Right ventricle myocardium inferior (tissue), 1 donor: Measurements from ENCODE around the gene MIOX. TPM values are rescaled to one million over a fixed set of nuclear protein-coding genes. Genes with fewer than 3 reads are reported as not detected.

Source experiments
- ATAC-seq: fragments of 200-7000 bp; cut with Tn5 transposase; one replicate; pipeline ENCODE4 v1.9.1; 2020; ENCODE audit warnings: mild to moderate bottlenecking, moderate library complexity
- DNase-seq: peaks from one replicate; pipeline ENCODE4 v3.0.0; 2021; ENCODE audit errors: missing footprints
- intact Hi-C: fragments of 100-400 bp; cut with DNase I; formaldehyde crosslinking; loops from one replicate; pipeline ENCODE4 v1.11.0; 2022
- total RNA-seq: library from RNA; stranded (reverse); fragmentation: NEBNext Ultra II Directional; extraction: Animal tissue kit (Norgen Biotek cat#: 25700); gene quantifications from one replicate; pipeline ENCODE4 v1.2.1, GENCODE V29; 2021
- donor health status: DM: no; HTN: yes; CAD: no; lungs with severe emphysema.

Gene MIOX
- total RNA-seq, 1 donor from 2014 or later: not detected

DNA sequence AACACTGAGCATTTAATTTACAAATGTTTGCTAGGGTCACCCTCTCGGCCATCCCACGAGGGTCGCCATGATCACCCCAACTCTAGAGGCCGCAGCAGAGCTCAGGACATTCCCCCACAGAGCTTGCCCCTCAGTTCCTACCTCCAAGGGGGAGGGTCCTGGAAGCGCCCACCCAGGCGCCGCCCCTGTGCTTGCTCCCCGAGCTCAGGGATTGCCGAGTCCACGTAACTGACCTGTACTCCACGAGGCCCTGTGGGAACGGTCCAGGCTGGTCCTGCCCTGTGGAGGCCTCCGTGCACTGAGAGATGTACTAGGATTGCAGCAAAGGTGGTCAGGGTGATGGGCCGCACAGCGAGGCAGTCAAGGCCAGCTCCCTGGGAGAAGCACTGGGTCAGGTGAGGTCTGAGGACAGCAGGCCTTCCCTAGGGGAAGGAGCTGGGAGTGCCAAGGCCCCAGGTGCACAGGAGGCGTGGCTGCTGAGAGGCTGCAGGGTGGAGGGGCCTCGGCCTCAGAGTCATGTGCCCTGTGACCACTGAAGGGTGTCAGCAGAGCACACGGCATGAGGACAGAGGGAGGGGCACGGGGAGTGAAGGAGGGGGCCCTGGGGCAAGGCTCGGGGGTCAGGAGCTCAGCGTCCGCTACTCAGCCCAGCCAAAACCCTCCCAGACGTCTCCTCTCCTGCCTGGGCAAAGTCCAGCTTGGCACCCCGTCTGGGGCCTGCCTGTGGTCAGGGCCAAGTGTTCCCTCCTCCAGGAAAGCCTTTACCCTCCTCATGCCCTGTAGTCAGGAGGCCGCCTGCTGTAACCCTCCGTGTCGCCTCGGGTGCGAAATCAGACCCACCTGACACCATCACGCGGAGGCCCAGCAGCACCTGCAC, 2.4 kb upstream of the MIOX start:
- DNase-seq: no peak
- intact Hi-C loops: no loop called here
- ATAC-seq: no peak

DNA sequence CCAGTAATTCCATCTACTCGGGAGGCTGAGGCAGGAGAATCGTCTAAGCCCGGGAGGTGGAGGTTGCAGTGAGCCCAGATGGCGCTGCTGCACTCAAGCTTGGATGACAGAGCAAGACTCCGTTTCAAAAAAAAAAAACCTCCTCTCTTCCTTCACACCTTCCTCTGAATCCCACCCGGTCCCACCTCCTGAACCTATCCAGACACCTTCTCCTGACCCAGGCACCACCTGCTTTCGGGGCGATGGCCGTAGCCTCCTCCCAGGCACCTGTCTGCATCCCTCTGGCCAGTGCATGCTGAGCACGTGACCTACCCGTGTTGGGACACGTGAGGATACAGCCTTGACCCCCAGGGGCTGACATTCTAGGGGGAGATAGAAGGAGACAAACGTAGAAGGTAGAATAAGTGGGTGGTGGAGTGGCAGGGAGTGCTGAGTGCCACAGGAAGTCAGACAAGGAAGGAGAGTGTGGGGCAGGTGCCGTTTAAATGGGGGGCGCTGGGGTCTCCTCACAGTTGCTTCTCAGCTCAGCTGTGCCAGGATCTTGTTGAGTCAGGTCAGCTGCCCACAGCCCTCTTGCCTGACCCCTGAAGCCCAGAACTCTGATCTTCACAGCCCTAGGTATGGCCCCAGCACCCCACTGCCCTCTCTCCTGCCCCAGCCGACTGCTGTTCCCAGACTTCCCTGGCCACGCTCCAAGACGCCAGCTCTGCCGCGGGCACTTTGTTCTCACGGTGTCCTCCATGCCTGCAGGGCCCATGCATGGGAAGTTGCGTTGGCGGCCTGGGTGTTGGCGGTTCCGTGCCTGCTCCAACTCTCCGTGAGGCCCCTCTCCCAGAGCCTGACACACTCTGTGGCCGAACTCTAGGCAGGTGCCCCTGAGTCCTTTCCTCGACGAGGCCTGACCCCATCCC, 1.2 kb upstream of the MIOX start:
- DNase-seq (no peak), ATAC-seq (no peak)
- intact Hi-C loops: no loop called here

DNA sequence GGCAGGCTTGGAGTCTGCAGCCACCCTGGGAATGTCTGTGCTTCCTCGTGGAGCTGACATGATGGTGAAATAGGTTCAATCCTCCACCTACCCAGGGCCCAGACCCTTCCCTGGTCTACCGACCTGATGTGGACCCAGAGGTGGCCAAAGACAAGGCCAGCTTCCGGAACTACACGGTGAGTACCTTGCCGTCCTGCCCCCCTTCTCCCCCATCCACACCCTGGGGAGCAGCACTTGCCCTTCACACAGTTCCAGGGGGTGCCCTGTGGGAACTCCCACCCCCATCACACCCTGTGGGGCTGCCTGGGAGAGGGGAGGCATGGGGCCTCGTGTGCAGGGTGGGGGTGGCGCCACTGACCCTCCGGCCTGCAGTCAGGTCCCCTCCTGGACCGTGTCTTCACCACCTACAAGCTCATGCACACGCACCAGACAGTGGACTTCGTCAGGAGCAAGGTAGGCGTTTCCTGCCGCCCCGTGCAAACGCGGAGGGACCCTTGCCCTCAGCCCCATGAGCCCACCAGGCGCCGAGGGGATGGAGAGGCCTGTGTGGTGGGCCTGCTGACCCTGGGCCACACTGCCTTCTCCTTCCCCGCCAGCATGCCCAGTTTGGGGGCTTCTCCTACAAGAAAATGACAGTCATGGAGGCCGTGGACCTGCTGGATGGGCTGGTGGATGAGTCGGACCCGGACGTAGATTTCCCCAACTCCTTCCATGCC, 789 bp downstream of the MIOX start:
- DNase-seq: no peak
- ATAC-seq: no peak
- intact Hi-C loops: no loop called here

DNA sequence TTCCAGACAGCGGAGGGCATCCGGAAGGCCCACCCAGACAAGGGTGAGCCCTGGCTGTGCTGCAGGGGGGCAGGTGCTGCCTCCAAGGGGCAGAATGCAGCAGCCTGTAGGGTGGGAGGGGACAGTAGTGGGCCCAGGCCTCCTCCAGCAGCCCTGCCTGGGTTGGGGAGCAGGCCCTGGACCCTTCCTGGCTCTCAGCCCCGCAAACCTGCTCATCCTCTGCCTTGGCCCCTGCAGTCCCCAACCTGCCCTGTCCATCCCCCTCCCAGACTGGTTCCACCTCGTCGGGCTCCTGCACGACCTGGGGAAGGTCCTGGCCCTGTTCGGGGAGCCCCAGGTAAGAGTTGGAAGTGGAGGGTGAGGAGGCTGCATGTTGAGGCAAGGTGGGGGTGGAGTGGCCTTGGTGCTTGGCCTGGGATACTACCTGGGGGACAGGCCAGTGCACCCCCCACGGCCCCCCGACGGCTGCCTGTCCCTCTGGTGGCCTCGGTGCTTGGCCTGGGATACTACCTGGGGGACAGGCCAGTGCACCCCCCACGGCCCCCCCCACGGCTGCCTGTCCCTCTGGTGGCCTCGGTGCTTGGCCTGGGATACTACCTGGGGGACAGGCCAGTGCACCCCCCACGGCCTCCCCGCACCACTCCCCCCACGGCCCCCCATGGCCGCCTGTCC, 1.5 kb downstream of the MIOX start:
- no peak for ATAC-seq
- no peak for DNase-seq
- intact Hi-C loops: no loop called here

DNA sequence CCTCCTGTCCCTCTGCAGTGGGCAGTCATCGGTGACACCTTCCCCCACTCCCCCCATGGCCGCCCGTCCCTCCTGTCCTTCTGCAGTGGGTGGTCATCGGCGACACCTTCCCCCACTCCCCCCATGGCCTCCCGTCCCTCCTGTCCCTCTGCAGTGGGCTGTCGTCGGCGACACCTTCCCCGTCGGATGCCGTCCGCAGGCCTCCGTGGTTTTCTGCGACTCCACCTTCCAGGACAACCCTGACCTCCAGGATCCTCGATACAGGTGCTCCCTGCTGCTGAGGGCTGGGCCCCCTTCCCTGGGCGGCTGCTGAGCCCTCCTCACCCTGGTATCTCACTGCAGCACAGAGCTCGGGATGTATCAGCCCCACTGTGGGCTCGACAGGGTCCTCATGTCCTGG, 2.2 kb downstream of the MIOX start:
- no peak for ATAC-seq
- intact Hi-C loops: no loop called here
- no peak for DNase-seq

DNA sequence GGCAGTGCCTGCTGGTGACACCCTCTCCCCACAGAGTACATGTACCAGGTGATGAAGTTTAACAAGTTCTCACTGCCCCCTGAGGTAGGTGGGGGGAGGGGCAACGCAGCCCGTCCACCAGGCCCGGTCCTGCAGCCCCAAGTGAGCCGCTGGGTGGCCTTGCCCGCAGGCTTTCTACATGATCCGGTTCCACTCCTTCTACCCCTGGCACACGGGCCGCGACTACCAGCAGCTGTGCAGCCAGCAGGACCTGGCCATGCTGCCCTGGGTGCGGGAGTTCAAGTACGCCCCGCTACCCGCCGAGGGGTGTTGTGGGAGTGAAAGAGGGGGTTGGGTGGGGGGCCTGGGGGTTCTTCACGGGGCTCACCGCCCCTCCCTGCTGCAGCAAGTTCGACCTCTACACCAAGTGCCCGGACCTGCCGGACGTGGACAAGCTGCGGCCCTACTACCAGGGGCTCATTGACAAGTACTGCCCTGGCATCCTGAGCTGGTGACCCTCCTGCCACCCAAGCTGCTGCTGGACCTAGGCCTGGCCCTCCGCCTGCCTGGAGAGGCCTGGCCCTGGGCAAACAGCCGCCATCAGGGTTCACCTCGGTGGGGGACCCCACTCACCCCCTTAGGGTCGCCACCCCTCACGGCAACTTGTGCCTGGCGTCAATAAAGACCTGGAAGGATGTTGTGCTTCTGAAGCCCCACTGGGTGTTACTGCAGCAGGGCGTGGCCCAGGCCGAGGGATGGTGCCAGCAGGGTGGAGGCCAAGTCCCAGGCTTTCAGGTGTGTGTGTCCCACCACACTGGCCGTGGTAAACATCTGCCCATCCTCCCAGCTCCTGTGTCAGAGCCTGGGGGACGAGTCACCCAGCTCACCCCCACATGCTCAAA, 2.9 kb downstream of the MIOX start:
- ATAC-seq: no peak
- intact Hi-C loops: no loop called here
- DNase-seq: no peak

DNA sequence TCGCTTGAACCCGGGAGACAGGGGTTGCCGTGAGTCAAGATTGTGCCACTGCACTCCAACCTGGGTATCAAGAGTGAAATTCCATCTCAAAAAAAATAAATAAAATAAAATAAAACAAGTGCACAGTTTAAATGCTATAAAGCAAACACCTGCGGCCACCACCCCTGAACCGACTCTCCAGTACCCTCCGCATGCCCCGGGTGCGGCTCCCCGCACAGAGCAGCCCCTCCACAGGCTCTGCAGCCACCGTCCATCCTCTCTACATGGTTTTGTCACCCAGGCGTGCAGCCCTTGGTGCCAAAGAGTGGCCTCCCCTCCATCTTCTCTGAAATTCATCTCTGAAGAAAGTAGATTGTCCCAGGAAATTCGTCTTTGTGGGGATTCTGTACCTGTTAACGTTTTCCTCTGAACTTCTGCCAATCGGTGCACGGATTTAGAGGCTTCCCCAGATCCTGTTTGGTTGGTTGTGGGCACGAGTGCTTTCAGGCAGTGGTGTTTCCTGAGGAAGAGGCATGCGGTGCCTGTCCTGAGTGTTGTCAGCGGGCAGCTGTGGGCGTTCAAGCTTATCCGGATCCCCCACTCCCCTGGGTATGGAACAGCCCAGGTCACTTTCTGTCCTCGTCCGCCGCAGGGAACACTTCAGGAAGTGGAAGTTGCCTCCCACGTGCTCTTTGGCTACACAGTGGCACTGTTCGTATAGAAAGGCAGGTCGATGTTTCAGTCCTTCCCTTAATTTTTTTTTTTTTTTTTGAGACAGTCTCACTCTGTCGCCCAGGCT, 4.1 kb downstream of the MIOX start:
- no peak for DNase-seq
- ATAC-seq: no peak
- intact Hi-C loops: no loop called here

DNA sequence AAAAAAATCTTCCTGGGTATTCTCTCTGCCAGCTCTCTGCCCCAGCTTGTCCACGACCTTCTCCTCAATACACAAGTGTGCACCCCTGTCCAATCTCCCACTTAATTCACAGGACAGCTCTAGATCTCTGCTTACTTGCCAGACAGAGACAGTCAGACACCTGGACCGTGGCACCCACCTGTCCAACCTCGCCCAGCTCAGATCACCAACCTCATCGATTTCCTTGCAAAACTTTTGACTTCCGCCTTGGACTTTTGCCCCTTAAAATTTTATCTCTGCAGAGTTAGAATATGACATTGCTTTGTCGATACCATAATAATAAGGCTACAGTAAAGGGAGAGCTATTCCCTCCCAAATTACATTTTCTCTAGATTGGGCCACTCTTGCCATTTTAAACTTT, 10.4 kb downstream of the MIOX start:
- ATAC-seq: no peak
- intact Hi-C loops: no loop called here
- no peak for DNase-seq

DNA sequence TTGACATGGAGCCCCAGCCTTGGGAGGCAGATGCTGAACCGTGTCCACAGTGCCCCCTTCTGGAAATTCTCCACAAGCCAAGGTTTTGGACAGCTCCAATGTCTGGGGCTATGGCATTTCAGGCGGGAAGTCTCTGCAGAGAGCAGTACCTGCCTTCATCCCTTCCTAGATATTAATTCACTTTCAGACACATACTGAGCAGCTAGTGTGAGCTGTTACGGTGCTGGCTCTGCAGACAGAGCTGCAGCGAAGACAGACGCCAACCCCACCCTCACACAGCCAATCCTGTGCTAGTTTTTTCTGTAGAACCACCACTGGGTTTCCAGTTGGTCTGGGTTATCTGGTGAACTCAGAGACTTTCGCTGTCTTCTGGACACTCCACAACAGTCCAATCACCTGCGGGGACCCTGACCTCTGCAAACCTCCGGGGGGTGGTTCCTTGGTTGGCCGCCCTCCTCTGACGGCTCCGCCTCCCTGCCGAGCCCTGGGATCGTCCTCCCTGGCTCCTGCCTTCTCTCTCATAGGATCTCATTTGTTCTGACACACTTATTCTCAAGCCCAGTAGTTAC, 11.7 kb downstream of the MIOX start:
- intact Hi-C loops: no loop called here
- ATAC-seq (peak; percentile 68), DNase-seq (peak; percentile 67)

DNA sequence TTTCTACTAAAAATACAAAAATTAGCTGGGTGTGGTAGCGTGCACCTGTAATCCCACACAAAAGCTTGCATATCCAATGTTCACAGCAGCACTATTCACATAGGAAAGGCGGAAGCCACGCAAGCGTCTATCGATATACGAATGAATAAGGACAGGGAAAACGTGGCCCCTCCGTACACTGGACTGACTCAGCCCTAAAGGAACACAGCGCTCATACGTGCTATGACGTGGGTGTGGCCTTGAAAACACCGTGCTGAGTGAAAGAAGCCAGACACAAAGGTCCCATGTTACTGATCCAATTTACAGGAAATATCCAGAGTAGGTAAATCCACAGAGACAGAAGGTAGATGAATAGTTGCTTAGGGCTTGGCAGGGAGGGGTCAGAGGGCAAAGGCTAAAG, 13.8 kb downstream of the MIOX start:
- DNase-seq (peak; percentile 9), ATAC-seq (no peak)
- intact Hi-C loops: no loop called here

DNA sequence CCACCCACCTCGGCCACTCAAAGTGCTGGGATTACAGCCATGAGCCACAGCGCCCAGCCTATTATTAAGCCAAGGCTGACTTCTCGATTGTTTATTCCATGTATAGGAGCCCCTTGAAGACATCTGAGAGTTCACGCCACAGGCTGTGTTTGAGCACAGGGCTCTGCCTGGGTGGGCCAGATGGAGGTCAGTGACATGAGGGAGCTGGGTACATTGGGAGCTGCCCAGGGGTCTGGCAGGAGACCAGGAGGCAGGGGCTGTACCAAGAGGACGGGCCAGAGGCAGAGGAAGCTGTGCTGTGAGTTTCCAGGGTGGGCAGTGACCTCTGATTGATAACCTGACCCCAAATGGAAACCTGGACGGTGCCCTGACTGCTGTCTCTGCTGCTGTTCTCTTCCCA, 15.4 kb downstream of the MIOX start:
- DNase-seq (peak; percentile 55), ATAC-seq (no peak)
- intact Hi-C loops: no loop called here

DNA sequence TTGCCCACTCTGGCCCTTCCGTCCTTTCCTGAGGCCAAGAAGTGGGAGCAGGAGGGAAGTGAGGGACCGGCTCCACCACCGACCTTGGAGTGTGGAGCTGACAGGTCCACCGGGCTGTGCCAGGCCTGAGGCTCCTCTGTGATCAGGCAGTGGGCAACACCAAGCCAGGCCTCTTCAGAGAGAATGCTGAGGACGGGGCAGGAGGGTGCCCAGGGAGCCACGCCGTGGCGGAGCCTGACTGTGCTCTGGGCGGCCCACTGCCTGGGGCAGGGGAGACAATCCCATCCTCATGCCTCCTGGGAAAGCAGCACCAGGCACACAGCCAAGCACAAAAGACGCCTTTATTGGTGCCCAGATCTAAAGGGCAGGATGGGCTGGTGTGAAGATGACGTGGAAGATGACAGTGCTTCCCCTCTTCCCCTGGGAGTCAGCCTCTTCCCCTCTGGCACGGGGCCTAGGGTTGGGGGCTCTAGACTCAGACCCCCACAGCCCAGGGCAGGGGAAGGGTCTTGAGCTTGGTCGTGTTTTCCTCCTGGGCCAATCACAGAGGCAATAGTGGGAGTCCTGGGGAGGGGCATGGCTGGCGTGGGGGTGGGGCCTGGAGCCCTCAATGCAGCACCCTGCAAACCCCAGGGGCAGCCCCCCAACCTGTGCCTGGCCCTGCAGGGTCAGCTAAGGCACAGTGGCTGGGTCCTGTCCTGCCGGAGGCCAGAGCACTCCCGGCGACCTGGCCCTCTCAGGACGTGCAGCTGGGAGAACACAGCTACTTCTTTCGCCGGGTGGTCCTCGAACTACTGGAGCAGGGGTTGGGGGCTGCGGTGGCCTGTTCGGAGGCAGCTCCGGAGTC, 16.2 kb downstream of the MIOX start:
- ATAC-seq: no peak

DNA sequence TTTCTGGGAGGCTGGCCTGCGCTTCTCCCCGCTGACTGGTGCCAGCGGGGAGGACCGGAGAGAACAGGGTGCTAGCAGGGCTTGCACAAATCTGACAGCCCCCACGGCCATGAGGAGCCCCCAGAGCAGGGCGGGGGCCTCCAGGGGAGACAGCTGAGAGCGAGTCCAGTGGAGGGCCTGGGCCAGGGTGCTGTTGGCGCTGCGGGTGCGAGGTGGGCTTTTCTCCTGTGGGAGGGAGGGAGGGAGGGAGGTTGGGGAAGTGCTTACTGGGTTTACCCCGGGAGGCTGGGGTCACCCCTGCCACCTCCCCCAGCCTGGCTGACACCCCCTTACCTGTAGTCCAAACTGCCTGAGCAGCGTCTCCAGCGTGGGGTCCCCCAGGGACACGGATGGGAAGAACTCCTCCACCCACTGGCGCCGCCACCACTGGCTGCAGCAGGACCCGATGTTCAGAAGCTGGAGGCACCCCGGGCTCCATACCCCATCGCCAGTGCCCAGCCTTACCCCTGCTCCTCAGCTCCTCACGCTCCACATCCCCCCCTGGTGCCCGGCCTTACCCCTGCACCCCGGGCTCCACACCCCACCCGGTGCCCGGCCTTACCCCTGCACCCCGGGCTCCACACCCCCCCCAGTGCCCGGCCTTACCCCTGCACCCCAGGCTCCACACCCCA, 17.0 kb downstream of the MIOX start:
- intact Hi-C loops: no loop called here
- DNase-seq (peak; percentile 56), ATAC-seq (no peak)

More for the DNA sequence above, 16.2 kb downstream of the MIOX start:
- peak; percentile 34 for DNase-seq
- intact Hi-C loops: no loop called here

DNA sequence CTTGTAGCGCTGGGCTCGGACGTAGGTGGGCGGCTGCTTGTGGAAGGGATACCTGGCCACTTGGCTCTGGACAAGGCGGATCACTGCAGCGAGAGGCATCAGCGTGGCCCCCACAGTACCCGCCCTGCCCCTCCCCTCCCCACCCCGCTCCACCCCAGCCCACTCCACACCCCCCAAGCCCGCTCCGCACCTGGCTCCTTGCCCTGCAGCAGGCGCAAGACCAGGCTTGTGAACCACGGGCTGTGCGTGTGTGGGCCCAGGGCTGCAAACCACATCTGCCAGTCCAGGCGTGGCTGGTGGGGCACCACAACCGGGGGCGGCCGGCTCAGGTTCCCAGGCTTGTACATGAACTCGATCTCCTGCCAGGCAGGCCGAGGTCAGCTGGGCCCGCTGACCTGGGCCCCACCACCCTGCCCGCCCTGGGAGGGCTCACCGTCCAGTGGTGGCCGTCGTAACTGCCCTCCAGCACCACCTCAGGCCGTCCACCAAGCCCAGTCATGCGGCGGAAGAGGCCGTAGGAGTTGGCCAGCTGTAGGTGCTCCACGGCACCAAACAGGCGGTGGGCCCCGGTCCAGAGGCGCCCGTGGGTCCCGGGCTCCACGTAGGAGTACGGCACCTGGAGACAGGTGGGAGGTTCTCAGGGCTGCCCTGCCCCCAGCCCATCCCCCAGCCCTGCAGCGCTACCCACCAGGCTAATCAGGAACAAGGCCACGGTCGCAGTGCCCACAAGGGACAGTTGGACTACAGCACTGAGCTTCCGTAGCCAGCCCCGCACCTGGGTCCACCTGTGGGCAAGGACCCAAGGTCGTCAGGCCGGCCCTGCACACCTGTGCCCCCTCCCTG, 17.9 kb downstream of the MIOX start:
- ATAC-seq (no peak), DNase-seq (peak; percentile 74)
- intact Hi-C loops: loop anchor here (5.0 kb wide), 2 partner anchors 78 to 252 kb away; partner anchors contain the start of genes CHKB and HDAC10
